GM21737 (cell line): ENCODE data around the gene NDST4.
"Not testable (repeated sequence)": the region's sequence is repeated elsewhere in the genome, so short reads cannot be mapped to it uniquely, and the experiment has no call there.

Source experiments
- ATAC-seq: cut with Tn5 transposase; IDR thresholded peaks from one replicate; pipeline ENCODE4 v1.9.1; 2021; ENCODE audit warnings: mild to moderate bottlenecking, moderate library complexity; ENCODE audit not compliant: unreplicated experiment

The NDST4 gene

DNA sequence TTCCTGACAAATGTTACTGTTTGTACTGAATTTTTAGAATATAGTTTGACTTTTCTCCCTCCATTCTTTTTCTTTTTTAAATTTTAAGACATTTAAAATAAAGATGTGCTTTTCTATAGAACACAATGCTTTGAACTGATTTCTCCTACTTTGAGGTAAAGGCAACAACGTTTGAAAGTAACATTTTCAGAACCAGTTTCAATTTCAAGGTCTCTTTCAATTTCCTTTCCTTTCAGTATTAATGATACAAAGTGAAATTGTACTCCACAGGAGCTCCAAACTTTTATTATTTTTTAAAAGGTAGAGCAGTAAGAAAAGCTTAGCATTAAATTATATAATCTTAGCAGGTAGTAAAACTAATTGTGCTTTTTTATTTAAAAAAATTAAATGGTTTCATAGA is 54.9 kb downstream of the NDST4 start:
- ATAC-seq: no peak

DNA sequence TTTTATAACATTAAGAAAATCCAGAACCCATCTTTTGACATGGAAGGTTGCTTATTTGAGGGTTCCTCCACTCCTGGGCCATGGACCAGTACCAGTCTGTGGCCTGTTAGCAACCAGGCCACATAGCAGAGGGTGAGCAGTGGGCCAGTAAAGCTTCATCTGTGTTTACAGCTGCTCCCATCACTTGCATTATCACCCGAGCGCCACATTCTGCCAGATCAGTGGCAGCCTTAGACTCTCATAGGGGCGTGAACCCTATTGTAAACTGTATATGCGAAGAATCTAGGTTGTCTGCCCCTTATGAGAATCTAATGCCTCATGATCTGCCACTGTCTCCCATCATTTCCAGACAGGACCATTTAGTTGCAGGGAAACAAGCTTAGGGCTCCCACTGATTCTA is 58.6 kb downstream of the NDST4 start:
- no peak for ATAC-seq

DNA sequence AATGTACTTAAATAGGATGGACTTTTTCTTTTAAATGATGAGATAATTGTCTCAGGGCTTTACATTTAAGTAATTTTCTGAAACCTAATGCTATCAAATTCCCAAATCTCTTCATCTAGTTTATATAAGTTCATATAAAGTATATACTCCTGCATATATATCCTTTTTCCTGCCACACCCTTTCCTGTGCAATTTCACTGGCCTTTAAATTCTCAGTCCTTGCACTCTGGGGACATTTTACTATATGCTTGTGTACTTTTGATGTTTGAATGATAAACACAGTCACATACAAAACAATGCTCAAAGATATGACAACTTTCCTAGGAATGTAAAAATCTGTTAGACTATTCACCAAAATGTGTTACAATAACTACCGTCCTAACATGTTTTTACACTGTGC is 60.1 kb downstream of the NDST4 start:
- no peak for ATAC-seq

DNA sequence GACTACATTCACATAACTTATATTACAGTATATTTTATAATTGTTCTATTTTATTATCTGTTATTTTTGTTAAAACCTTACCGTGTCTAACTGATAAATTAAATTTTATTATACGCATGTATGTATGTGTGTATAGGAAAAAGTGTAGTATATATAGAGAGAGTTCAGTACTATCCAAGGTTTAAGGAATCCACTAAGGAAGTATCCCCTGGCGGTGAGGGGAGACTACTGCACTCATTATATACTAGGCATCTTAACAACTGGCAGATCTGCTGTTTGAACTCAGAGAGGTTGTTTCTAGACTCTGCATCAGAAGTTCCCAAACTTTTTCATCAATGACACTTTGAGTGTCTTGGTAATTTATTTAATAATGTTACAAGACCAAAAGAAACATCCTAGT is 70.9 kb downstream of the NDST4 start:
- no peak for ATAC-seq

DNA sequence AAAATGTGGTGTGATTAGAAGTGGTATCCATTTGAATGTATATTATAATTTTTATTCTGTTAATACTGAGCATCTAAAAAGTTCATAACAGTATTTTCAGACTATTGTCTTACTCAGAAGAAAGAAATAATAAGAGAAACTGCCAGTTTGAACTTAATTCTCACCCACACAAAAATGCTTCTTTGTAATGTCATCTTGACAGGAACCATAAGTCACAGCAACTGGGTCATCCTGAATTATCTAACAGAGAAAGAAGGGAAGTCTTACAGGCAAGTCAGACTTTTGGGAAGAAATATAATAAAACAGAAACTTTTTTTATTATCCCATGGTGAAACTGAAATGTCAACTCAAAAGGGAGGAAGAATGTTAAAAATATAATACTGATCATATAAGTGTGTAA is 83.1 kb downstream of the NDST4 start:
- ATAC-seq: no peak

DNA sequence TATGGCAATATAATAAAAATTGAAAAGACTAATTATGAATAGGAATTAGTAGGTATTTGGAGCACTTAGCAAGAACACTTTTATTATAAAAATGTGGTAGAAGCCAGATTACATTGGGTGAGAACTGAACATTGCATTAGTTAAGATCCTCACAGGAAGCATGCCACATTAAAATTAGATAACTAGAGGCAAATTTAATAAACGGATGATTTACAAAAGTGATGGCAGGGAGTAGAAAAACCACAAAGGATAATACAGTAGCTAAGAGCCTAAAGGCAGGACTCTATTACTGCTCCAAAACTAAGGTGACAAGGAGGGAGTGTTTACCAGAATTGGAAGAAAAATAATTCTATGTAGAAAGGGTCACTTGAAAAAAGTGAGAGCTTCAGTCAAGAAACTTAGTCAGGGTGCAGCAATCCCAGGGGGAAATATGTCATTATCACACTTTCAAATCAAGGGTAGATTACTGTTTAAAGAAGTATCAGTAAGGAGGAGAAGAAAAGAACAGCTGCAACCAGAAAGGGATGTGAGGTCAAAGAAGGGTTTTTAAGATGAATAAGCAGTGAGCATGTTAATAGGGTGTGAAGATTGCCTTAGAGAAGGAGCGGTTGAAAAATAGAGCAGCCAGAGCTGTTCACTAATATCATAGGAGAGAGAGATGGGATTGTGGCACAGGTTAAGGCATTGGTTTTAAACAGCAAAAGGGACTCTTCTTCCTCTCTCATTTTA is 84.6 kb downstream of the NDST4 start:
- ATAC-seq: no peak

DNA sequence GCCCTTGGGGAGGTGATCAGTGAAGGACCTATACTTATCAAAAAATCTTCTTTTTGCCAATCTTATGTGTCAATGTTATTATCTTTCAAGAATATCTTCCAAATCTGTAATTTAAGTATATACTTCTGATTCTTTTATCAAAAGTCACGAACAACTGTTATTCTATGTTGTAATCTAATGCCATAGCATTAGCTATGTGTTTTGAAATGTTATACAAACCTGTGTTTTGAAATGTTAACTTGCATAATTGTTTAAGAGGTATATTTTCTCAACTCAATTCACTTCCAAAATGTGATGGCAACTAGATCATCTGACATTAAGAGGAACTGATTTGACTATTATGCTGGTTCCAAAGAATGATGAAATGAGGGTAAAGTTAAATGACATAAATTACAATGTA is 113.5 kb downstream of the NDST4 start:
- ATAC-seq: no peak

DNA sequence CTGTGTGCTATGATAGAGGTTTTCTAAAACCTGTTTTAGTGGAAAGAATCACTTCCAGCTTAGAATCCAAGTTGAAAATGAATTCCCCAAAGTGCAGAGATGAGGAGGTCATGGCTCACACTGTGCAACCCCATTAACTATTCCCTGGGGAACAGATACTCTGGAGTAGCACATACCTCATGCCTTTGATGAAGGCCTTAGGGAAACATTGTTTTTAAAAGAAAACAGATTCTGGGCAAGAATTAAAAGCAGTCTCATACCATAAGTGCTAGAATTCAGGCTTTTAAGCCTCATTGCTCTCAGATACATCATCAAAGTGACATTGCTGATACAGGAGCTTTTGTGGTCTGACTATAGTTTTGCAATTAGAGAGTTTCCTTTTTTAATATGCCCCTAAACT is 115.1 kb downstream of the NDST4 start:
- no peak for ATAC-seq

DNA sequence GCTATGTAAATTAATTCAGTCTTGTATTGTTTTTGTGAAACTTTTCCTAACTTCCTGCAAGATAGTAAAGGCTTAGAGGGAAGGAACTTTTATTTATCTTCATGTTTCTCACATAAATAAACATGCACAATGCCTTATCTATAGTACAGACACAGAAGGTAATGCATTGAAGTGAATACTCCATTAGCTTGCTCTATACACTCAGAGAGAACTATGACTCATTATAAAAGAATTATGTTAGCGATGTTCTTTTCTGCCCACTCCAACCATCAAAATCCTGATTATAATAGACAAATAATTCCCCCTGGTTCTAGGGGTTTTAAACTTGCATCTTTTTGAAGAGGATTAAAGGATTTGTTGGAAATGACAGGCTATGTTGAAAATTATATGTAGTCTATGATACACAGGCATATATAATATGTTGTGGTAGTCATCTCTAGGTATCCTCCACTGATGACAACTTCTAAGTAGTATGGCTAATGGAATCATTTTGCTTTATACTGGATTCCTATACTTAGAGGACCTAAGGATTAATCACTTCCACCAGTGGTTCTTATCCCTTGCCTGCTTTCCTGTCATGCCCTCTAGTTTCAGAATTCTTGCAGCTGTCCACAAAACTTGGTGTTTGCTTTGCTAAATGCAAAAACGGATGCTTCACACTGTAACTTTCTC is 115.7 kb downstream of the NDST4 start:
- ATAC-seq: no peak

DNA sequence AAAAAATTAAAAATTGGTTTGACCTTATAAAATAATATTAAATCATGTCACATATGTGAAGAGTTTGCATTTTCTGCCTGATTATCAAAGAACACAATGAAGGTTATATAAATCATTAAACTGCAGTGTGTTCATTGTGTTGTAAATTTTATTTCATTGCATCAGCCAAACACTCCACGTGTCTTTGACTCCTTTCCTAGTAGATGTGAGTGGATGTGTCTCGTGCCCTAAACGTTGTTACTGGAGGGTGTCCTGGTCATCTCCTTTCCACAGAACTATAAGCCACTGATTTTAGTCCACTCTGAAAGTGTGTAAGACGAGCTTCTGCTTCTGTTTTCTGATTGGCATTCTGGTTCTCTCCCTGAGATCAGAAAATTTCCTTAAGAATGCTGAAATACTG is 127.3 kb downstream of the NDST4 start:
- ATAC-seq: no peak

DNA sequence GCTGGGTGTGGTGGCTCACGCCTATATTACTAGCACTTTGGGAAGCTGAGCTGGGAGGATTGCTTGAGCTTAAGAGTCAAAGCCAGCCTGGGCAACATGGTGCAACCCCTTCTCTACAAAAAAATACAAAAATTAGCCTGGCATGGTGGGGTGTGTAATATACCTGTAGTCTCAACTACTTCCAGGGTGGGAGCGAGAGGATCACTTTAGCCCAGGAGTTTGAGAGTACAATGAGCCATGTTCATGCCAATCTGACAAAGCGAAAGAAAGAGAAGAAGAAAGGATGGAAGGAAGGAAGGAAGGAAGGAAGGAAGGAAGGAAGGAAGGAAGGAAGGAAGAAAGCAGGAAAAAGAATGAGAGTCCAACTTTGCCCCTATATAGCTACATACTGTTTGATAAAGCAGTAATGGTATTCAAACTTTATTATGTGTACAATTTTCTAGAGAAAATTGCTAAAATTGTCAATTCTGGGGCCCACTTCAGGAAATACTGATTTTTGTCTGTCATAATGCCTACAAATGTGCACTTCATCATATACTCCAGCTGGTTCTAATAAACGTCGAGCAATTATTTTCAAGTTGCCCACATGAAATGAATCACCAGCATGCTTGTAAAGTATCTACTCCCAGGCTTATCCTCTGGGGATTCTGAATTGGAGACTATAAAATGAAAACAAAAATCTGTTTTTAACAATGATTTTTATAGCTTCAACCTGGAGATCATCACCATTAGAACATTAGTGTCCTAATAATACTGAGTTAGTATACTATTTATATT is 132.3 kb downstream of the NDST4 start:
- ATAC-seq: no peak

DNA sequence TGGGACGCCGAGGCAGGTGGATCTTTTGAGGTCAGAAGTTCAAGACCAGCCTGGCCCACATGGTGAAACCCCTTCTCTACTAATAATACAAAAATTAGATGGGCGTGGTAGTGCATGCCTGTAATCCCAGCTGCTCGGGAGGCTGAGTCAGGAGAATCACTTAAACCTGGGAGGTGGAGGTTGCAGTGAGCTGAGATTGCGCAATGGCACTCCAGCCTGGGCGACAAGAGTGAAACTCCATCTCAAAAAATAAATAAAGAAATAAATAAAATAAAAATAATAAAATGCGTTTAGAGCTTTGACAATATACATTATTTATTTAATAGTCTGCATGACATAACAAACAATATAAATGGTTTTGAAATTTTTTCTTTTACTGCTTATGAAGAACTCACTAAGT is 133.0 kb downstream of the NDST4 start:
- not testable (repeated sequence) for ATAC-seq

DNA sequence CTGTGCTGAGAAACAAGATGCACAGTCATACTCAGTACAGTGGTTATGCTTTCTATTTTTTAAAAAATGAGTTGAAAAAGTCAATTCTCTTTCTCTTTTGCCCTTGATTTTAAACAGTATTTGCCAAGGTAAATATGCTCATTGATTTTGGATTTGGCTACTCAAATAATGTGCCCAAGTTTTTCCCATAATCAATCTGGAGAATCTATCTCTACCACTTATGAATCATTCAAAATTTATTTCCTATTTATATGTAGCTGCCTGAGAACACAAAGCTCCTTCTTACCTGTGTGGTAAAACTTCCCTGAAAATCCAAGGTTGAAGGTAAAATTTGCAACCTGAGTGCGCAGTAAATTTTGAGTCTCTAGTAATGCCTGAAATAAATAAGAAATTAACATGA is 136.5 kb downstream of the NDST4 start:
- no peak for ATAC-seq

DNA sequence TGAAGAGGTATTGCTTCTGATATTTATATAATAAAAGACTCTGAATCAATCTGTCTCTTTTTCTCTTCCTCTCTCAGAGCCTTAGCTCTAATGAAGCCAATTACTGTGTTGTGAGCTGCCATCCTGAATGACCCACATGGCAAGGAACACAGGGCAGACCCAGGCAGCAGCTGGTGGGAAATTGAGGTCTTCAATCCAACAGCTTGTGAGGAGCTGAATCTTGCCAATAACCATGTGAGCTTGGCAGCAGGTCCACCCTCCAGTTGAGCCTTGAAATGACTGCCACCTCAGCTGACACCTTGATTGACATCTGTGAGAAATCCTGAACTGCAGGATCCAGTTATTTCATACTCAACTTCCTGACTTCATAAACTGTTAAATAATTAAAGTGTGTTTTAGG is 149.4 kb downstream of the NDST4 start:
- no peak for ATAC-seq

DNA sequence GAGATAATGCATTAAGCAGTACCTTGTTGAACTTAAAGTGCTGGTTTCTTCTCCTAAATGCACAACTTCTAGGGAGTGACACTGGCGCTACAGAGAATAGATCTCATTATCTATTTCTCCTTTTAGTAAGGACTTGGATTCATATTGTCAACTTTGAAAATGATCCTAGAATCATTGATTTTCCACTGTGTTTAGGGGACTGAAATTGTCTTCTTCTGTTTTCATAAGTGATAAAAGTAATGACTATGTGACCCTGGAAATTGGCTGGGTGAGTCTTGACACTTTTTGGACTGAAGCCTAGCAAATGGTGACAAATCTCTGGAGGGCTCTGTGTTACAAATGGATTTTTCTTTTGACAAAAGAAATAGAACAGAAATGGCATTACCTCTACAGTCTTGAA is 167.8 kb downstream of the NDST4 start:
- no peak for ATAC-seq

DNA sequence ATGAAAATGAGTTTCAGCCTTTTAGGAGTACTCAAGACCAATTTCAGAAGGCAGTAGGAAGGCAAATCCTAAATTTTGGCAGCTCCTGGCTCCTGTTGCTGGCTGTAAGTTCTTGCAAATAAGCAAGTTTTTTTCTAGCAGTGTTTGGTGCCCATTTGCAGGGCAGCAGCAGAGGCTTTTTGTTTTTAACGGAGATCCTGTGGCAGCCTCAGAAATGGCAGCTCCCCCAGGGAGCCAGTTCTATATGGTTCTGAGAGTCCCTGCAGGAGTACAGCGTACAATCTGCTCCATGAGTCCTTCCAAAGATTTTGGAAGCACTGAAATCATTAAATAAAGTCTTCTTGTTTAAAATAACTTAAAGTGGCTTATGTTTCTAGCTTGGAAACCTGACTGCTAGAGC is 171.9 kb downstream of the NDST4 start:
- no peak for ATAC-seq

DNA sequence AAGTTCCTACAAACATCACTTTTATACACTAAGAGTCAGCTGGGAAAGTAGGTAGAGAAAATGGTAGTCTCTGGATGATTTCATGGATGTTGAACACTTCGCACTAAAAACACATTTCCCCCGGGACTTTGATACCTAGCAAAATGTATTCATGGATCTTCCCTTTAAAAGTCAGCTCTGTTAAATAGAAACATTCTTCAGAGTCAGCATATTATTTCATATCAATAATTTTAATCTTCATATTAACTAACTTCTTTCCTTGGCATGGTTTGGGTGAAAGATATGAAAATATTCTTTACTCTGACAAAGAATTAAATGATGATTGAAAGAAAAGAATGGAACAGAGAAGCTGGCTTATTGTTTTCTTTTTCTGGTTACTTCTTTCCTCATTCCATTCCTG is 185.5 kb downstream of the NDST4 start:
- ATAC-seq: no peak

DNA sequence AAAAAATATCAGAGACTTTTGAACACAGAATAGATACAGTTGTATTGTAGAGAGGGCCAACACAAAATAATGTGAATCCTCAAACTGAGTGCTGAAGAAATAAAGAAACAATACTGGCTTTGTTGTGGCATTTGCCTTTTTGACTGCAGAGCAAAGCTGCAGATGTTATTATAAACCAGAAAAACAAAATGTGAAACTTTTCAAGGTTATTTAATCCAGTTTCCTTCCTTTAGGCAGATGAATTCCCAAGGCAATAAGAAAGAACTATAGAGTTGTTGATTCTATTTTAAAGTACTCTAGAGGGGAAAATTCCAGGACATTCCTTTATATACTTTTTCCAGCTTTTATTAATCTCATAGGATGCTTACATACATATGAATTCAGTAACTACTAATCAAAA is 186.8 kb downstream of the NDST4 start:
- no peak for ATAC-seq

DNA sequence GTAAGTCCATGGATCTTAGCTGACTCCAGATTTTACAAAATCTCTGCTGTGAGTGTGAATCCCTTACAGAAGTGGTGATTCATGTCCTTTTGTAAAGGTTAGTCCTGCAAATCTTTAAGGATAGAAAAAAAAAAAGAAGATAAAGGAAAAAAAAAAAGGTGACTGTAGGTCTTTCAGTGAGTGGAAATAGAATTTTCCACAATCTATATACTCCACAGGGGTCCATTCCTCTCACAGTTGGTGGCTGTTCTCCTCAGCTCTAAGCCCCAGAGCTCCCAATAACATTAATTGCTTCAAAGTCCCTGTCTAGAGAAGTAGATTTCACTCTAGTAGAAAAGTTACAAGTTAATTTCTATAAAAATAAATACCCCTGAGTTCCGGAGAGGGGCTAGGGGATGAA is 189.1 kb downstream of the NDST4 start:
- no peak for ATAC-seq

DNA sequence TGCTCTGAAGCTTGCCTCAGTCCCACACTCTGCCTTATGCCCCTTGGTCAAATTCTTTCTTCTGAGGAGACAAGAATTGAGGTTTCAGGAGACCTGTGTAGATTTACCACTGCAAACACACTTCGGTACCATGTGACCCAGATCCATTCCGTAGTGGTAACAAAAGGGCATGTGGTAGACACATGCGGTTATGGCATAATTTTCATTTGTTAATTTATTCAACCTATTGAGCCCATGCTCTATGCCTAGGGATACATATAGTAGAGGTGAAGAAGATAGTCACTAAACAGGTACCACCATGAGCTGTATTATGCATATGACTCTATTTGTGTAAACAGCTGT is 190.9 kb downstream of the NDST4 start:
- no peak for ATAC-seq

DNA sequence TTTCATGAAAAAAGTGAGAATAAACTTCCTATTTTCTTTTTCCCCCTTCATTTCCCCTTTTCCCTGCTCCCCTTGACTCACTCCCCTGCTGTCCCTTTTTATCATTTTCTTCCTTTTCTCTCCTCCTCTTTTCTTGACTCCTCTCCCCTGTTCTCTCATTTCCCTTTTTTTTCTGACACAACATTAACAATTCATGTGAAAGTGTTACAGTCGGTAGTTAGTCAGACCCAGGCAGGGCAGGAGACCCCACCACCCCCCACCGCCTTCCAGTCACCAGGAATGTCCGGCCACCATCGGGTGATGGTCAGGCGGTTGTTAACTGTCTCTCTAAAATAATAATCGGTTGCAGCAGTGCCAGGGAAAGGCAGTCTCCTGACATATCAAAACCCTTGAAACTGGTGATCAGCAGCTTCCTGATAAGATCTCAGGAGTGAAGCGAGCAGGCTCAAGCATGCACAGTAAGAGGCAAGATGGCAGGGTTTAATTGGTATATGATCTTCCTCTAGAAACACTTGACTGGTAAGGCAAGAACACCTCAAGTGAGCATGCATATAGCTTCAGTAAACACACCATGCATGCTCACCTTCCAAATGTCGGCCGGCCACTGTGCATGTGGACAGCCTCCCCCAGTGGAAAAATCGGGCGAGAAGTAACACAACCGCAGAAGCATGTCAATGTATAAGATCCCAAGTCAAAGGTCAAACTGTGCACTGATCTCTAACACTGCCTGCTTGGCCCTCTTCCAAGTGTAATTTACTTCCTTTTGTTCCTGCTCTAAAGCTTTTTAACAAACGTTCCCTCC is 191.4 kb downstream of the NDST4 start:
- ATAC-seq: no peak
